GM06990 (cell line): ENCODE results near the gene ATP2C1.

Experiments
- DNase-seq: peaks from one replicate; pipeline ENCODE4 v3.0.0-alpha.2; 2011; ENCODE audit not compliant: insufficient read length; ENCODE audit errors: extremely low read depth
- H3K27me3 ChIP-seq: replicated peaks from 2 replicates; pipeline ENCODE4 v1.6.0; 2011; ENCODE audit warnings: low read length; ENCODE audit not compliant: control insufficient read depth, insufficient read depth
- H3K36me3 ChIP-seq: 2 replicates; pipeline ENCODE4 v1.5.1; 2011; ENCODE audit warnings: low read length; ENCODE audit not compliant: control insufficient read depth, insufficient read depth
- H3K4me3 ChIP-seq: replicated peaks from 2 replicates; pipeline ENCODE4 v1.5.1; 2011; ENCODE audit warnings: low read depth, mild to moderate bottlenecking, control low read depth, low read length
- TF ChIP-seq, protein P1 (sequence below): IDR thresholded peaks from 2 replicates; pipeline ENCODE4 v1.5.1; 2011; ENCODE audit warnings: low read length, control low read depth, mild to moderate bottlenecking, inconsistent platforms; ENCODE audit not compliant: insufficient read depth, poor library complexity, severe bottlenecking

The ATP2C1 gene

DNA sequence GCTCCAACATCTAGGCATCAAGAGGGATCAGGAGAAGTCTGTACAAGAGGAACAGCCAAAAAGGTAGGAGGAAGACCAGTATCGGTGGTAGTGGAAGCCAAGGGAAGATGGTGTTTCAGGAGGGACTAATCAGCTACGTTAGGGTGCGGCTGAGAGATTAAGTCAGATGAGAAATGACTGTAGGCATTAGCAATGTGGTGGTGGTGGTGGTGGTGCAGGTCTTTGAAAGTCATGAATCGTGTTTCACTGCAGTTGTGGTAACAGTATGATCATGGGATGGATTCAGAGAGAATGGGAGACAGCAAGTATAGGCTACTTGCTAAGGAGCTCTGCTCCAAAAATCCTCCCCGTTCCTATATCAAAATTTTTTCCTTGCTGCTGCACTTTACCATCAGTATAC, 97.2 kb downstream of the ATP2C1 start:
- no peak overlapping the region for H3K4me3 ChIP-seq
- H3K36me3 ChIP-seq: peaks cover 2% of the 10 kb centered on the region
- TF ChIP-seq, protein P1, sequence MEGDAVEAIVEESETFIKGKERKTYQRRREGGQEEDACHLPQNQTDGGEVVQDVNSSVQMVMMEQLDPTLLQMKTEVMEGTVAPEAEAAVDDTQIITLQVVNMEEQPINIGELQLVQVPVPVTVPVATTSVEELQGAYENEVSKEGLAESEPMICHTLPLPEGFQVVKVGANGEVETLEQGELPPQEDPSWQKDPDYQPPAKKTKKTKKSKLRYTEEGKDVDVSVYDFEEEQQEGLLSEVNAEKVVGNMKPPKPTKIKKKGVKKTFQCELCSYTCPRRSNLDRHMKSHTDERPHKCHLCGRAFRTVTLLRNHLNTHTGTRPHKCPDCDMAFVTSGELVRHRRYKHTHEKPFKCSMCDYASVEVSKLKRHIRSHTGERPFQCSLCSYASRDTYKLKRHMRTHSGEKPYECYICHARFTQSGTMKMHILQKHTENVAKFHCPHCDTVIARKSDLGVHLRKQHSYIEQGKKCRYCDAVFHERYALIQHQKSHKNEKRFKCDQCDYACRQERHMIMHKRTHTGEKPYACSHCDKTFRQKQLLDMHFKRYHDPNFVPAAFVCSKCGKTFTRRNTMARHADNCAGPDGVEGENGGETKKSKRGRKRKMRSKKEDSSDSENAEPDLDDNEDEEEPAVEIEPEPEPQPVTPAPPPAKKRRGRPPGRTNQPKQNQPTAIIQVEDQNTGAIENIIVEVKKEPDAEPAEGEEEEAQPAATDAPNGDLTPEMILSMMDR: no peak
- H3K27me3 ChIP-seq: no peaks in the 10 kb centered on the region
- no peak for DNase-seq

DNA sequence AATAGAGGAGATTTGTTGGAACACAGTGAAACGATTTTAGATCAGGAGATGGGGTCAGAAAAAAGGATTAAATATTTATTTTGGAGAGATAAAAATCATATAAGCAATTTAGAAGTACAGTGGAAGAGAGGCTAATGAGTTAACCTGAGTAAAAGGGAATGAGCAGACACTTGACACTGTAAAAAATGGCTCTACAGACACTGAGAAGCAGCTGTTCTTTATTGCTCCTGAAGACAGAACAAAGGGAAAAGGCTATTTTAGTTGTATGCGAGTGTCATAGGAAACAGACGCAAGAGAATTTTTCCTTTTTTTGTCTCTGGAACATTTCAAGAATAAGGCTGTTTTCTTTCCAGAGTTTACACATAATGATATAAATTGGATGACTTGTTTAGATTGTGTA, 98.5 kb downstream of the ATP2C1 start:
- Histone ChIP-seq H3K27me3 (no peaks in the 10 kb centered on the region), H3K36me3 (peaks cover 2% of the 10 kb centered on the region), H3K4me3 (no peak overlapping the region)
- TF ChIP-seq, protein P1: no peak
- no peak for DNase-seq

DNA sequence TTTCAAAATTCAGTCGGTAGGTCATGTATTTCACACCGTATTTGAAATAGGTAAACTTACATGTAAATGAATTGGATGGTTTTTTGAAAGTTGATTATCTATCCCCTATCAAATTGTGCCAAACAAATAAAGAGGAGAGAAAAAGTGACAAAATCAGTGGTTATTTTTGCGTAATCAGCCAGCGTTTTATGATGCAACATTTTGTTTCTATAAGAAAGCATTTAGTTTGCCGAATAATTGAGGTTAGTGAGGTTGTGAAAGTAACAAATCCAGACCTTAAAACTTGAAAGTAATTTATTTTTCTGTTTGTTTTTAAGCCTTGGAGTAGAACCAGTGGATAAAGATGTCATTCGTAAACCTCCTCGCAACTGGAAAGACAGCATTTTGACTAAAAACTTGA, 103.4 kb downstream of the ATP2C1 start:
- Histone ChIP-seq H3K27me3 (no peaks in the 10 kb centered on the region), H3K36me3 (peaks cover 3% of the 10 kb centered on the region), H3K4me3 (no peak overlapping the region)
- DNase-seq: no peak
- TF ChIP-seq, protein P1: no peak

DNA sequence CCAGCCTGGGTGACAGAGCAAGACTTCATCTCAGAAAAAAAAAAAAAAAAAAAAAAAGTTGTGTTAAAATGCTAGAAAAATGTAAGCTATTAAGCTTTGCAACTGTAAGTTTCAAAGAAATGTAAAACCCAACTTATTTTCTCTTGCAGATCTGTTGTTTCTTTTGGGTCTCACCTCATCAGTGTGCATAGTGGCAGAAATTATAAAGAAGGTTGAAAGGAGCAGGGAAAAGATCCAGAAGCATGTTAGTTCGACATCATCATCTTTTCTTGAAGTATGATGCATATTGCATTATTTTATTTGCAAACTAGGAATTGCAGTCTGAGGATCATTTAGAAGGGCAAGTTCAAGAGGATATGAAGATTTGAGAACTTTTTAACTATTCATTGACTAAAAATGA, 107.2 kb downstream of the ATP2C1 start:
- peaks cover 6% of the 10 kb centered on the region for H3K36me3 ChIP-seq
- TF ChIP-seq, protein P1: no peak
- no peak overlapping the region for H3K4me3 ChIP-seq
- no peaks in the 10 kb centered on the region for H3K27me3 ChIP-seq
- DNase-seq: no peak

DNA sequence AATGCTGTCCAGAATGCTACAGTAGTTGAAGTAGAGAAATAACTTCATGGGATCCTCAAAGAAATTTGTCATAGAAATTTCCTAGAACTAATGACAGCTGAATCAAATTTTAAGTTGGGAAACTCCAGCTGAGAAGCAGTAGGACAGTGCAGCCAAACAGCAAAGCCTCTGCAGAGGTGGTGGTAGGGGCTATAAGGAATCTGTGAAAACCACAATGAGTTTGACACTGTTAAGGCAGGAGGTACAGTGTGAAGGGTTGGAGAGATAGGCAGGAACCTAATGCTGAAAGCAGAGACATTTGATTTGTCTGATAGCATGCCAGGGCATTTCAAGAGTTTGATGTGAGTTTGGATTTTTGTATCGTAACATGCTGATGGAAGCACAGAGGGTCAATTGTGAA, 110.7 kb downstream of the ATP2C1 start:
- DNase-seq: no peak
- H3K4me3 ChIP-seq: no peak overlapping the region
- TF ChIP-seq, protein P1: no peak
- H3K27me3 ChIP-seq: no peaks in the 10 kb centered on the region
- peaks cover 4% of the 10 kb centered on the region for H3K36me3 ChIP-seq

DNA sequence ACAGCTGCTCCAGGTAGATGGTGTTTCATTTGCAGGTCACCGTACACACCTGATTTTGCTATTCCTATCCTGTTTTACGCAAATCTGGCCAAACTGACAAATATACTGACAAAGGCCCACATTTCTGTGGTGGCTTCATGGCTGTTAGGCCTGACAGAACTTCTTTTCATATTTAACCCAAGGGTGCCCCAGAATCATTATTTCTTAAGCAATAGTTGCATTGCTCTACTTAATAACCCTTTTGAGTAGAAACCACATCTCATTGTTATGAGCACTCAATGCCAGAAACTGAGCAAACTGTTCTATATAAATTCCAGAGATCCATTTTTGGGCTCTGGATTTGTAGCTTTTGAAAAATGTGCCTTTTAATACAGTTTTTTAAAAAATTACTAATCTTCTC, 113.4 kb downstream of the ATP2C1 start:
- H3K36me3 ChIP-seq: peaks cover 4% of the 10 kb centered on the region
- no peak for DNase-seq
- no peaks in the 10 kb centered on the region for H3K27me3 ChIP-seq
- TF ChIP-seq, protein P1: no peak
- no peak overlapping the region for H3K4me3 ChIP-seq
